ENCODE results near the gene CHD9. TPM values are rescaled to one million over a fixed set of nuclear protein-coding genes. Genes with fewer than 3 reads are reported as not detected.
"Not testable (repeated sequence)": the region's sequence is repeated elsewhere in the genome, so short reads cannot be mapped to it uniquely, and the experiment has no call there.

The CHD9 gene
- total RNA-seq, 4 donors from 2014 or later: 46.9 to 174 (median 133) TPM

DNA sequence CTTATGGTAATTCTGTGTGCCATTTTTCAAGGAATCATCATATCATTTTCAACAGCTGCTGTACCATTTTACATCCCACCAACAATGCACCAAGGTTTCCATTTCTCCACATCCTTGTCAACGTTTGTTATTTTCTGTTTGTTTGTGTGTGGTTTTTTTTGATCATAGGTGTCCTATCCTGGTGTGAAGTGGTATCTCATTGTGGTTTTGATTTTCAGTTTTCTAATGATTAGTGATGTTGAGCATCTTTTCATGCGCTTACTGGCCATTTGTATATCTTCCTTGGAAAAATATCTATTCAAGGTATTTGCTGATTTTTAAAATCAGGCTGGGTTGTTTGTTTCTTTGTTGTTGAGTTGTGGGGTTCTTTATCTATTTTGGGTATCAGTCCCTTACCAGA lies 15.0 kb downstream of the CHD9 start:
- Histone ChIP-seq H3K36me3 (no peaks in the 10 kb centered on the region), H3K4me3 (no peak overlapping the region), H3K27me3 (no peaks in the 10 kb centered on the region), H3K9me3 (no peaks in the 10 kb centered on the region), H3K4me1 (peaks cover 0 to 6% of the 10 kb centered on the region in 2 donors), H3K27ac (no peak overlapping the region)
- TF ChIP-seq POLR2A (IDR thresholded peaks at IDR 0.05) (no peak), CTCF (IDR thresholded peaks at IDR 0.05) (no peak)
- intact Hi-C loops (cut with DNase I; ENCODE audit: low total_unique reads): no loop called here
- no peak for DNase-seq

DNA sequence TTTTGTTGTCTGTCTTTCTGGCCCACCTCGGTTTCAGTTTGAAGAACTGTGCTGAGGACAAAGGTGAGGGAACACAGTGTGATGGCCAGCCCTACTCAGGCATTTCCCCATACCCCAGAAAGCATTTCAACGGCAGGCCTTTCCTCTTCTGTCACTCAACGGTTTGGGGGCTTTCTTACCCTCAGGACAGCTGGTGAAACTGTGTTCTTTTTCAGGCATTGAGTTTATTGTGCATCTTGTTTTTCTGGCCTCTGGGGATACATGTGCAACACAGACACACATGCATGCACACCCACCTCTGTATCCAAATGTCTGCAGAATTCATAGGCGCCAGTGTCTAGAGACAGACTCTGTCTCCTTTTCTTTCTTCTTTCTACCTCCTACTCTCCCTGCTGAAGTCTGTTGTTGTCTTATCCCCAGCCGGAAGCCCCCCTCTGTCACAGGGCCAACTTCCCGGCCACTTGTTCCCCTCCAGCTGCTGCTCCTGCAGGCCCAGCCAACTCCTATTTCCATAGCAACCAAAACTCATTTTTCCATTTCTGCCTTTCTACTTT lies 17.0 kb downstream of the CHD9 start:
- H3K9me3 ChIP-seq: no peaks in the 10 kb centered on the region
- no peaks in the 10 kb centered on the region for H3K36me3 ChIP-seq
- intact Hi-C loops (cut with DNase I; ENCODE audit: low total_unique reads): no loop called here
- peak overlapping the region; percentile 60 to 62 for H3K27ac ChIP-seq
- TF ChIP-seq POLR2A (IDR thresholded peaks at IDR 0.05) (no peak), CTCF (IDR thresholded peaks at IDR 0.05) (no peak)
- no peak overlapping the region for H3K4me3 ChIP-seq
- no peaks in the 10 kb centered on the region for H3K27me3 ChIP-seq
- DNase-seq: peak; percentile 59 to 64
- peaks cover 0 to 6% of the 10 kb centered on the region in 2 donors for H3K4me1 ChIP-seq

GRCh38 chr16:53073022-53073421 lies 18.2 kb downstream of the CHD9 start:
- TF ChIP-seq CTCF (IDR thresholded peaks at IDR 0.05) (no peak), POLR2A (IDR thresholded peaks at IDR 0.05) (no peak)
- no peaks in the 10 kb centered on the region for H3K9me3 ChIP-seq
- H3K4me1 ChIP-seq: peaks cover 0 to 6% of the 10 kb centered on the region in 2 donors
- no peak for DNase-seq
- intact Hi-C loops (cut with DNase I; ENCODE audit: low total_unique reads): no loop called here
- peak overlapping the region in 1 of 2 donors; percentile 5 for H3K27ac ChIP-seq
- H3K27me3 ChIP-seq: no peaks in the 10 kb centered on the region
- H3K4me3 ChIP-seq: no peak overlapping the region
- H3K36me3 ChIP-seq: no peaks in the 10 kb centered on the region

- intact Hi-C loops (cut with DNase I; ENCODE audit: low total_unique reads): not testable (repeated sequence)
These were observed 19.5 kb downstream of the CHD9 start for GRCh38 chr16:53074296-53074695.

GRCh38 chr16:53075461-53075860 lies 20.7 kb downstream of the CHD9 start:
- H3K9me3 ChIP-seq; H3K27ac ChIP-seq; H3K4me3 ChIP-seq; H3K27me3 ChIP-seq; H3K36me3 ChIP-seq; DNase-seq; intact Hi-C loops (cut with DNase I; ENCODE audit: low total_unique reads): not testable (repeated sequence)
- H3K4me1 ChIP-seq: peaks cover 4 to 13% of the 10 kb centered on the region in 2 donors

More at GRCh38 chr16:53074296-53074695, 19.5 kb downstream of the CHD9 start:
- not testable (repeated sequence) for H3K36me3 ChIP-seq, H3K27ac ChIP-seq, H3K4me3 ChIP-seq, H3K9me3 ChIP-seq, H3K4me1 ChIP-seq, DNase-seq, H3K27me3 ChIP-seq

GRCh38 chr16:53078247-53078646 lies 23.5 kb downstream of the CHD9 start:
- no peak overlapping the region for H3K27ac ChIP-seq
- H3K9me3 ChIP-seq: no peaks in the 10 kb centered on the region
- H3K4me1 ChIP-seq: peaks cover 4 to 13% of the 10 kb centered on the region in 2 donors
- no peak overlapping the region for H3K4me3 ChIP-seq
- TF ChIP-seq POLR2A (IDR thresholded peaks at IDR 0.05) (no peak), CTCF (IDR thresholded peaks at IDR 0.05) (no peak)
- H3K36me3 ChIP-seq: no peaks in the 10 kb centered on the region
- no peak for DNase-seq
- H3K27me3 ChIP-seq: no peaks in the 10 kb centered on the region
- intact Hi-C loops (cut with DNase I; ENCODE audit: low total_unique reads): no loop called here
